Keratinocyte (primary cell): ENCODE data around the gene FAM20C.

Experiments
- CTCF ChIP-seq, 3 experiments: IDR thresholded peaks in 1 of 3; conservative IDR thresholded peaks in 1 of 3; optimal IDR thresholded peaks in 1 of 3; 2 replicates in 2 of 3; 3 replicates in 1 of 3; pipeline versions ENCODE3 to v1.5.1; 2011; ENCODE audit warnings: low read length in 3 of 3, mild to moderate bottlenecking in 3 of 3, moderate library complexity in 2 of 3, control low read depth in 1 of 3, inconsistent platforms in 1 of 3; ENCODE audit not compliant: insufficient read depth in 2 of 3; ENCODE audit errors: extremely low read depth in 1 of 3
- EZH2 ChIP-seq: IDR thresholded peaks from one replicate; pipeline ENCODE4 v1.6.1; 2012; ENCODE audit warnings: inconsistent platforms, mild to moderate bottlenecking, low read length, moderate library complexity

GRCh38 chr7:148543-148931, 43.8 kb upstream of the FAM20C start:
- no peak for TF ChIP-seq CTCF (optimal IDR thresholded peaks at IDR 0.05 in 1 of 3, IDR thresholded peaks at IDR 0.05 in 1 of 3, conservative IDR thresholded peaks at IDR 0.05 in 1 of 3; ENCODE audit: extremely low read depth in 1 of 3, insufficient read depth in 2 of 3, low read length in 3 of 3)
- TF ChIP-seq EZH2 = no peak
